OCI-LY3 (cell line): ENCODE results near the gene CCDC191.

Source experiments
- H2AFZ ChIP-seq: fragments of 200-600, 300-600 bp; shearing (Covaris generic); 2 replicates; pipeline ENCODE4 v1.6.0; 2014; ENCODE audit warnings: antibody characterized with exemption, low read depth, low read length
- H3K27ac ChIP-seq: fragments of 200-600, 300-600 bp; sonication (generic); 2 replicates; pipeline ENCODE4 v1.5.1; 2014; ENCODE audit warnings: mild to moderate bottlenecking, low read length, moderate library complexity, mixed read lengths
- H3K27me3 ChIP-seq: fragments of 200-600, 300-600 bp; sonication (generic); 2 replicates; pipeline ENCODE4 v1.6.1; 2014; ENCODE audit warnings: low read depth, low read length, mixed read lengths
- H3K36me3 ChIP-seq: fragments of 200-600, 300-600 bp; sonication (generic); replicated peaks from 2 replicates; pipeline ENCODE3; 2014; ENCODE audit warnings: low read depth, low read length, mixed read lengths
- H3K4me1 ChIP-seq: fragments of 300-600, 200-600 bp; sonication (generic); 2 replicates; pipeline ENCODE4 v1.6.1; 2014; ENCODE audit warnings: low read length, mixed read lengths
- H3K4me2 ChIP-seq: fragments of 200-600, 300-600 bp; sonication (generic); 2 replicates; pipeline ENCODE4 v1.6.1; 2014; ENCODE audit warnings: low read length, mixed read lengths
- H3K4me3 ChIP-seq: fragments of 300-600, 200-600 bp; sonication (generic); 2 replicates; pipeline ENCODE4 v1.5.1; 2014; ENCODE audit warnings: antibody characterized with exemption, mild to moderate bottlenecking, low read length, moderate library complexity
- H3K79me2 ChIP-seq: fragments of 300-600, 200-600 bp; shearing (Covaris generic); 2 replicates; pipeline ENCODE4 v1.6.1; 2014; ENCODE audit warnings: mild to moderate bottlenecking, low read length, mixed read lengths
- H3K9ac ChIP-seq: fragments of 300-600, 200-600 bp; shearing (Covaris generic); 2 replicates; pipeline ENCODE4 v1.6.0; 2014; ENCODE audit warnings: mild to moderate bottlenecking, low read length, moderate library complexity
- H3K9me3 ChIP-seq: fragments of 200-600, 300-600 bp; shearing (Covaris generic); 2 replicates; pipeline ENCODE4 v1.6.1; 2014; ENCODE audit warnings: low read length, mixed read lengths; ENCODE audit not compliant: insufficient read depth
- H4K20me1 ChIP-seq: fragments of 200-600, 300-600 bp; sonication (generic); 2 replicates; pipeline ENCODE4 v1.6.1; 2016; ENCODE audit warnings: low read length, mixed read lengths; ENCODE audit not compliant: insufficient read depth
- EZH2phosphoT487 ChIP-seq: fragments of 200-600 bp; shearing (Covaris generic); IDR thresholded peaks from 2 replicates; pipeline ENCODE4 v1.6.1; 2018; ENCODE audit warnings: antibody characterized with exemption, mixed run types, low read depth
- TF ChIP-seq, protein P1 (sequence below): fragments of 200-600, 300-600 bp; sonication (generic); IDR thresholded peaks from 2 replicates; pipeline ENCODE4 v1.5.1; 2014; ENCODE audit warnings: antibody characterized with exemption, low read length, low read depth

Gene CCDC191

DNA sequence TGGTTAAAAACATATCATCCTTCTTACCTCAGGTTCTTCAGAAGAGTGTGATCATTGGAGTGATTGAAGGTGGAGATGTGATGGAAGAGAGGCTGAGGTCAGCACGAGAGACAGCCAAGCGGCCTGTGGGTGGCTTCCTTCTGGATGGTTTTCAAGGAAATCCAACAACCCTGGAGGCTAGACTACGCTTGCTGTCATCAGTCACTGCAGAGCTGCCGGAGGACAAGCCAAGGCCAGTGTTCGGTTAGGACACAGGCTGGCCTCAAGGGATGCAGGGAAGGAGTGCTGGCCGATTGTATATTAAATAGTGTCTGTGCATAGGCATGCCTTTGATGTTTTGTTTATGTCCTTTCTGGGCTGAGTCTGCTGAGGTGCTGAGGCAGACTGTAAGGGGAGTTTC, 20.4 kb upstream of the CCDC191 start:
- no peak overlapping the region for H3K4me3 ChIP-seq
- no peak overlapping the region for H2AFZ ChIP-seq
- no peak overlapping the region for H3K4me2 ChIP-seq
- H3K36me3 ChIP-seq, result peaks cover 84% of the 10 kb centered on the region
- no peaks in the 10 kb centered on the region for H3K27me3 ChIP-seq
- 0 out of 2 replicates have a peak, but pooled peaks cover 3% of the 10 kb centered on the region for H4K20me1 ChIP-seq
- no peak overlapping the region for H3K9ac ChIP-seq
- no peaks in the 10 kb centered on the region for H3K79me2 ChIP-seq
- H3K9me3 ChIP-seq, result no peaks in the 10 kb centered on the region
- TF ChIP-seq, protein P1, sequence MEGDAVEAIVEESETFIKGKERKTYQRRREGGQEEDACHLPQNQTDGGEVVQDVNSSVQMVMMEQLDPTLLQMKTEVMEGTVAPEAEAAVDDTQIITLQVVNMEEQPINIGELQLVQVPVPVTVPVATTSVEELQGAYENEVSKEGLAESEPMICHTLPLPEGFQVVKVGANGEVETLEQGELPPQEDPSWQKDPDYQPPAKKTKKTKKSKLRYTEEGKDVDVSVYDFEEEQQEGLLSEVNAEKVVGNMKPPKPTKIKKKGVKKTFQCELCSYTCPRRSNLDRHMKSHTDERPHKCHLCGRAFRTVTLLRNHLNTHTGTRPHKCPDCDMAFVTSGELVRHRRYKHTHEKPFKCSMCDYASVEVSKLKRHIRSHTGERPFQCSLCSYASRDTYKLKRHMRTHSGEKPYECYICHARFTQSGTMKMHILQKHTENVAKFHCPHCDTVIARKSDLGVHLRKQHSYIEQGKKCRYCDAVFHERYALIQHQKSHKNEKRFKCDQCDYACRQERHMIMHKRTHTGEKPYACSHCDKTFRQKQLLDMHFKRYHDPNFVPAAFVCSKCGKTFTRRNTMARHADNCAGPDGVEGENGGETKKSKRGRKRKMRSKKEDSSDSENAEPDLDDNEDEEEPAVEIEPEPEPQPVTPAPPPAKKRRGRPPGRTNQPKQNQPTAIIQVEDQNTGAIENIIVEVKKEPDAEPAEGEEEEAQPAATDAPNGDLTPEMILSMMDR, result no peak
- no peak for TF ChIP-seq EZH2phosphoT487
- H3K27ac ChIP-seq, result no peak overlapping the region
- no peaks in the 10 kb centered on the region for H3K4me1 ChIP-seq

DNA sequence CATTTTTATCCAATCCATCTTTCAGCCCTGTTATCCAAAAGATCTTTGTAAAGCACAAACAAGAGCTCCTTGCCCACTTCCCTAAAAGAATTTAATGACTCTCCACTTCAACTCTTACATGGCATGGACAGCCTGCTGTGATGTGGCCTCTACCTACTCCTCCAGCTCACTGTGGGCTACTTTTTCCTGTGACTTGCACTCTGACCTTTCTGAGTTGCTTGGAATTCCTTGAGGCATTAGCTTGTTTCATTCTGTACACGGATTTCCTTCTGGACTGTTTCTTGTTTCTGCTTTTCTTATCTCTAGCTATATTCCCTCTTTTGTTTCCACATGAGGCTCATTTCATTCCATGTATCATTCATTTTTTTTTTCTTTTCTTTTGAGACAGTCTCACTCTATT, 15.5 kb upstream of the CCDC191 start:
- 0 out of 2 replicates have a peak, but pooled peaks cover 3% of the 10 kb centered on the region for H4K20me1 ChIP-seq
- H2AFZ ChIP-seq, result no peak overlapping the region
- H3K4me2 ChIP-seq, result no peak overlapping the region
- TF ChIP-seq, protein P1, result no peak
- TF ChIP-seq EZH2phosphoT487, result no peak
- H3K27ac ChIP-seq, result no peak overlapping the region
- H3K36me3 ChIP-seq, result peaks cover 68% of the 10 kb centered on the region
- peaks cover 9% of the 10 kb centered on the region for H3K79me2 ChIP-seq
- no peak overlapping the region for H3K9ac ChIP-seq
- no peak overlapping the region for H3K4me3 ChIP-seq
- H3K4me1 ChIP-seq, result no peaks in the 10 kb centered on the region
- no peaks in the 10 kb centered on the region for H3K9me3 ChIP-seq
- no peaks in the 10 kb centered on the region for H3K27me3 ChIP-seq

DNA sequence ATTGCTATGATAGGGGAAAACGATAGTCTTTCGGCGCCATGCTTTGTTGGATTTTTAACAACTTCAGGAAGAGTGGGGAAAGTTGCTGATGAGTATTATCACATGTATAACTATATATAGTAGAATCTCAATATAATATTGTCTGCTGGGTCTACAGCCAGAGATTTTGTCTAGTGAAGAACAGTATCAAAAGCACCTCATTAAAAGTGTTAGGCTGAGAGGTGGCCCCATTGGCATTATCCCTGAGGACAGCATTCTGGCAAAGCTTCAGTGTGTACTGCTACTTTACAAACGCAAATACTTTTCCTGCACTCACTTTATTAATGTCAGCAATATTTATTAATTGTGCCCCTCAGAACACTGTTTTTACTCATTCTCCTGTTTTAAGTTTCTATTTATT, 12.0 kb upstream of the CCDC191 start:
- H3K9ac ChIP-seq, result no peak overlapping the region
- H2AFZ ChIP-seq, result no peak overlapping the region
- H3K4me1 ChIP-seq, result no peaks in the 10 kb centered on the region
- no peak overlapping the region for H3K4me3 ChIP-seq
- peaks cover 43% of the 10 kb centered on the region for H3K79me2 ChIP-seq
- no peaks in the 10 kb centered on the region for H3K27me3 ChIP-seq
- no peak for TF ChIP-seq EZH2phosphoT487
- TF ChIP-seq, protein P1, result no peak
- no peaks in the 10 kb centered on the region for H3K9me3 ChIP-seq
- peaks cover 7% of the 10 kb centered on the region; the same call in 1 of the 2 replicates for H4K20me1 ChIP-seq
- no peak overlapping the region for H3K4me2 ChIP-seq
- no peak overlapping the region for H3K27ac ChIP-seq
- H3K36me3 ChIP-seq, result peaks cover 54% of the 10 kb centered on the region

GRCh38 chr3:114067804-114068203, 11.5 kb upstream of the CCDC191 start:
- no peak overlapping the region for H3K4me3 ChIP-seq
- H3K27ac ChIP-seq, result no peak overlapping the region
- H3K36me3 ChIP-seq, result peaks cover 51% of the 10 kb centered on the region
- no peak overlapping the region for H2AFZ ChIP-seq
- H3K4me2 ChIP-seq, result no peak overlapping the region
- H3K27me3 ChIP-seq, result no peaks in the 10 kb centered on the region
- no peaks in the 10 kb centered on the region for H3K4me1 ChIP-seq
- peaks cover 48% of the 10 kb centered on the region for H3K79me2 ChIP-seq
- no peaks in the 10 kb centered on the region for H3K9me3 ChIP-seq
- no peak for TF ChIP-seq EZH2phosphoT487
- TF ChIP-seq, protein P1, result no peak
- H4K20me1 ChIP-seq, result peaks cover 7% of the 10 kb centered on the region; the same call in 1 of the 2 replicates
- H3K9ac ChIP-seq, result no peak overlapping the region
